AG09319 (cell line): Measurements from ENCODE around the gene CDH6.

Experiments used
- DNase-seq: peaks from one replicate; pipeline ENCODE4 v3.0.0-alpha.2; 2010; ENCODE audit warnings: low read depth; ENCODE audit errors: extremely low read depth
- CTCF ChIP-seq: IDR thresholded peaks from 2 replicates; pipeline ENCODE4 v1.5.1; 2011; ENCODE audit warnings: low read depth, mild to moderate bottlenecking, inconsistent platforms, low read length, moderate library complexity

The CDH6 gene

DNA sequence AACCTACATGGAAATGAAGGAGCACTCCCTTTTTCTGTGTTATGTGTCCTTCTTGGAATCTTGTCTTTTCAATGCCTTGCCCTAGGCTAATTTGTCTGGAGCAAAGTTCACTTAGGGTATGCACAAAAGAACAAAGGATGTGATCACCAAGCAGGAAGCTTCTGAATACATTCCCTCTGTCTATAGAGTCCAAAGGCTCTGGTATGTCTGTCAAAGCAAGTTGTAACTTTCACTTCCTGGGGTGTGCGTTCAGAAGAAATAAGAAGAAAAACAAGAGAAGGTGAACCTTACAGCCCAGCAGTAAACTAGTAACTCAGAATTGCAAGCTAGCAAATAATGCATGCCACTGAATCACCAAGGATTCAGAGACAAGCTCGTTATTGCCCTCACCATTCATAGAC is 31.7 kb upstream of the CDH6 start:
- TF ChIP-seq CTCF, result no peak
- DNase-seq, result no peak

DNA sequence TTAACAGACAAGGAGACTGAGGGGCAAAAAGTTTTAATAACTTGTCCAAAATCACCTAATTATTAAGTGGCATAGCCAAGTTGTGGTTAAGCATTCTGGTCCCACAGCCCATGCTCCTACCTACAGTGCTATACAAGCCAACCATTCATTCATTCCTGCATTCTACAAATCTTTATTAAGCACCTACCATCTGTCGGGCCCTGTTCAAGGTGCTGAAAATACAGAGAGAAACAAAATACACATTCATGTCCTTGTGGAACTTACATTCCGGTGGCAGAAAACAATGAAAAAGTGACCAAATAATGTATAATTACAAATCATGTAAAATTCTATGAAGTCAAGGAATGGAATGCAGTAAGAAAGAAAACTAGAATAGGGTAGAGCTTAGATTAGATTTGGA is 27.8 kb upstream of the CDH6 start:
- DNase-seq, result no peak

DNA sequence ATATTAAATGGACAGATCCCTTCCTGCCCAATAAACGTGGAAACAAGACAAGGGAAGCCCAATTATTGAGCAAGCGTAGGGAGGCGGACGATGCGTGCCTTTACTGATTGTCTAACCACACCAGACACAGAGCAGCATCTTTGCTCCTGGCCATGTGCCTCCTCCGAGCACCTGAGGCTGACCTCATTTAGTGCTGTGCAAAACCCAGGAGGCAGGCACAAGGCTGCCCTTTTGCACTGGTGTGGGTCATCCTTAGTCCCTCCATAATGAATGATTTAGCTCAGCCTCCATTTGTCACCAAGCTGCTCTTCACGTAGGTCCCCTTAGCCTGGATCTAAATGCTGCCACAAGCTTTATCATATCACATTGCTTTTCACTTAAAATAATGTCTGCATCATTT is 24.1 kb upstream of the CDH6 start:
- DNase-seq, result no peak
- TF ChIP-seq CTCF, result no peak

More for the DNA sequence above, 27.8 kb upstream of the CDH6 start:
- TF ChIP-seq CTCF, result no peak

- TF ChIP-seq CTCF, result no peak
- DNase-seq, result no peak
Observed at GRCh38 chr5:31172881-31173280, 20.6 kb upstream of the CDH6 start.

- DNase-seq, result no peak
- no peak for TF ChIP-seq CTCF
Observed at GRCh38 chr5:31173614-31174013, 19.9 kb upstream of the CDH6 start.

GRCh38 chr5:31181376-31181987 is 12.0 kb upstream of the CDH6 start:
- TF ChIP-seq CTCF, result no peak
- DNase-seq, result no peak

DNA sequence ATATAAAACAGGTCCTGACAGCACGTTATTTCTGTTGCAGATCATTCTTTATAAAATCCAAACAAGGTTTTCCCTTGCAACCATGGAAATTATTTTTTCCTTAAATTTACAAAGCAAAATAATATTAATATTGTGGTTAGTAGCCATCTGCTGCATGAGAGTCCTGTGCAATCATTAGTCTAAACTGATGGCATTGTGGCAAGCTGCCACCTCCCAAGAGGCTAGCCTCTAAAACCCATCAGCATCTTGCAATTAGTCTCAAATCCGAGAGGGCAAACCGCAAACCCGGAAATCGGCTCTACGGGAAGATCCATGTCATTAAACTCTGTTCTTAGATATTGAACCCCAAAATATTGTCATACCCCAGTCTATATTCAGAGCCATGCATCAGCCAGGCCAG is 11.3 kb upstream of the CDH6 start:
- TF ChIP-seq CTCF, result no peak
- DNase-seq, result no peak
